Left ventricle myocardium inferior (tissue), 1 donor: ENCODE data around the gene SOD3. TPM values are rescaled to one million over a fixed set of nuclear protein-coding genes. Genes with fewer than 3 reads are reported as not detected.

Experiments used
- DNase-seq: peaks from one replicate; pipeline ENCODE4 v3.0.0-alpha.2; 2020
- H3K27ac ChIP-seq: fragments of 200-600 bp; replicated peaks from 2 replicates; pipeline ENCODE4 v1.8.0; 2021
- H3K27me3 ChIP-seq: fragments of 200-600 bp; 2 replicates; pipeline ENCODE4 v1.8.0; 2021; ENCODE audit warnings: low read depth
- H3K36me3 ChIP-seq: fragments of 200-600 bp; 2 replicates; pipeline ENCODE4 v1.8.0; 2021
- H3K4me1 ChIP-seq: fragments of 200-600 bp; 2 replicates; pipeline ENCODE4 v1.8.0; 2021
- H3K4me3 ChIP-seq: fragments of 200-600 bp; 2 replicates; pipeline ENCODE4 v1.8.0; 2021; ENCODE audit warnings: mild to moderate bottlenecking, moderate library complexity
- H3K9me3 ChIP-seq: fragments of 200-600 bp; replicated peaks from 2 replicates; pipeline ENCODE4 v1.8.0; 2021
- intact Hi-C: fragments of 100-400 bp; cut with micrococcal nuclease; formaldehyde crosslinking; loops from one replicate; pipeline ENCODE4 v1.11.0; 2022
- total RNA-seq: library from RNA; stranded (reverse); fragmentation: NEBNext Ultra II Directional; extraction: Animal tissue kit (Norgen Biotek cat#: 25700); gene quantifications from one replicate; pipeline ENCODE4 v1.2.1, GENCODE V29; 2021
- TF ChIP-seq, protein P1 (sequence below): fragments of 200-600 bp; IDR thresholded peaks from 2 replicates; pipeline ENCODE4 v1.8.0; 2021; ENCODE audit warnings: antibody characterized with exemption, mild to moderate bottlenecking, borderline replicate concordance
- donor health status: DM: no; HTN: yes; CAD: no; lungs with severe emphysema.

SOD3 gene
- total RNA-seq, 1 donor from 2014 or later: 64.2 TPM

DNA sequence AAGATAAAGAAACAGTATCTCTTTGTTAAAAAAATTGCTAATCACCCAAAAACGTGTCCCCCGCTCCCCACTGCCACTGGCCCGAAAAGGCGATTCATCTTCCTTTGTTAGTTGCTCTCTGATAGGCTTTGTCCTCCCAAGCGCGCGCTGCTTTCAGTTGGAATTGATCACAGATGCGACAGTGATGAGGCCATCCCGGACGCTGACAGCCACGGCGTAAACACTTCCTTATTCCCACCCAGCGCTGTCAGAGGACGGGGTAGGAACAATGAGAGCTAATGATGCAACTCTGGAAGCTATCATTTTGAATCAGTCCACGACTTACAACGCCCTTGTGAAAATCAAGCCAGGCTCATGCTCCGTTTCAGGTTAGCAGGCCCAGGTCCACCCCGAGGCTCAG, 21.4 kb downstream of the SOD3 start:
- H3K9me3 ChIP-seq: peaks cover 5% of the 10 kb centered on the region
- H3K27ac ChIP-seq: no peak overlapping the region
- H3K27me3 ChIP-seq: no peaks in the 10 kb centered on the region
- peaks cover 55% of the 10 kb centered on the region for H3K36me3 ChIP-seq
- TF ChIP-seq, protein P1, sequence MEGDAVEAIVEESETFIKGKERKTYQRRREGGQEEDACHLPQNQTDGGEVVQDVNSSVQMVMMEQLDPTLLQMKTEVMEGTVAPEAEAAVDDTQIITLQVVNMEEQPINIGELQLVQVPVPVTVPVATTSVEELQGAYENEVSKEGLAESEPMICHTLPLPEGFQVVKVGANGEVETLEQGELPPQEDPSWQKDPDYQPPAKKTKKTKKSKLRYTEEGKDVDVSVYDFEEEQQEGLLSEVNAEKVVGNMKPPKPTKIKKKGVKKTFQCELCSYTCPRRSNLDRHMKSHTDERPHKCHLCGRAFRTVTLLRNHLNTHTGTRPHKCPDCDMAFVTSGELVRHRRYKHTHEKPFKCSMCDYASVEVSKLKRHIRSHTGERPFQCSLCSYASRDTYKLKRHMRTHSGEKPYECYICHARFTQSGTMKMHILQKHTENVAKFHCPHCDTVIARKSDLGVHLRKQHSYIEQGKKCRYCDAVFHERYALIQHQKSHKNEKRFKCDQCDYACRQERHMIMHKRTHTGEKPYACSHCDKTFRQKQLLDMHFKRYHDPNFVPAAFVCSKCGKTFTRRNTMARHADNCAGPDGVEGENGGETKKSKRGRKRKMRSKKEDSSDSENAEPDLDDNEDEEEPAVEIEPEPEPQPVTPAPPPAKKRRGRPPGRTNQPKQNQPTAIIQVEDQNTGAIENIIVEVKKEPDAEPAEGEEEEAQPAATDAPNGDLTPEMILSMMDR: no peak
- no peaks in the 10 kb centered on the region for H3K4me1 ChIP-seq
- H3K4me3 ChIP-seq: no peak overlapping the region
- intact Hi-C loops: no loop called here
- DNase-seq: no peak

DNA sequence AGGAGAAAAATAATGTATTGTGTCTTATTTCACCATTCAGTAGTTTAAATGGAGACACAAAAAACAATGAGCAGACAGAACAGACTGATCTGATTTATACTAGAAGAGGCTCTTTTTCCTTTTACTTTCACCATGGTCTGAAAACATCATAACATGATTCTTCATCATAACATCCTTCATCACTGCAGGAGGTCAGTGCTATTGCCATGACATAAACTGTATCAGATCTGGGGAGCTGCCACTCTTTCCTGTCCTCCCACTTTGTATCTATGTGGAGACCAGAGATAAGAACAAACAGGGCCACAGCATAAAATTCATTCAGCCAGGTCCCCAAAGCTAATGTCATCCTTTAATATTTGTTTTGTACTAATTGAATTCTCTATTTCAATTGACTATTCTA, 25.2 kb downstream of the SOD3 start:
- H3K4me3 ChIP-seq: no peak overlapping the region
- DNase-seq: no peak
- no peaks in the 10 kb centered on the region for H3K4me1 ChIP-seq
- H3K36me3 ChIP-seq: peaks cover 47% of the 10 kb centered on the region
- intact Hi-C loops: no loop called here
- no peaks in the 10 kb centered on the region for H3K27me3 ChIP-seq
- H3K9me3 ChIP-seq: no peaks in the 10 kb centered on the region
- TF ChIP-seq, protein P1: no peak
- H3K27ac ChIP-seq: no peak overlapping the region

GRCh38 chr4:24824720-24825119, 29.3 kb downstream of the SOD3 start:
- H3K4me3 ChIP-seq: no peak overlapping the region
- H3K4me1 ChIP-seq: no peaks in the 10 kb centered on the region
- DNase-seq: no peak
- TF ChIP-seq, protein P1: no peak
- no peaks in the 10 kb centered on the region for H3K9me3 ChIP-seq
- no peak overlapping the region for H3K27ac ChIP-seq
- H3K27me3 ChIP-seq: no peaks in the 10 kb centered on the region
- intact Hi-C loops: no loop called here
- peaks cover 46% of the 10 kb centered on the region for H3K36me3 ChIP-seq

- Histone ChIP-seq H3K9me3 (no peaks in the 10 kb centered on the region), H3K36me3 (peaks cover 70% of the 10 kb centered on the region), H3K27ac (no peak overlapping the region), H3K4me3 (no peak overlapping the region), H3K4me1 (peaks cover 9% of the 10 kb centered on the region), H3K27me3 (no peaks in the 10 kb centered on the region)
- TF ChIP-seq, protein P1: no peak
- DNase-seq: no peak
- intact Hi-C loops: no loop called here
These were observed 36.3 kb downstream of the SOD3 start for GRCh38 chr4:24831637-24832036.

- no peaks in the 10 kb centered on the region for H3K27me3 ChIP-seq
- no peak overlapping the region for H3K4me3 ChIP-seq
- H3K9me3 ChIP-seq: no peaks in the 10 kb centered on the region
- DNase-seq: no peak
- H3K27ac ChIP-seq: no peak overlapping the region
- H3K4me1 ChIP-seq: peaks cover 13% of the 10 kb centered on the region
- H3K36me3 ChIP-seq: peaks cover 49% of the 10 kb centered on the region
- intact Hi-C loops: no loop called here
- TF ChIP-seq, protein P1: no peak
These were observed 40.3 kb downstream of the SOD3 start for GRCh38 chr4:24835696-24836095.
